ENCODE results near the gene ZNRF1.

The ZNRF1 gene

DNA sequence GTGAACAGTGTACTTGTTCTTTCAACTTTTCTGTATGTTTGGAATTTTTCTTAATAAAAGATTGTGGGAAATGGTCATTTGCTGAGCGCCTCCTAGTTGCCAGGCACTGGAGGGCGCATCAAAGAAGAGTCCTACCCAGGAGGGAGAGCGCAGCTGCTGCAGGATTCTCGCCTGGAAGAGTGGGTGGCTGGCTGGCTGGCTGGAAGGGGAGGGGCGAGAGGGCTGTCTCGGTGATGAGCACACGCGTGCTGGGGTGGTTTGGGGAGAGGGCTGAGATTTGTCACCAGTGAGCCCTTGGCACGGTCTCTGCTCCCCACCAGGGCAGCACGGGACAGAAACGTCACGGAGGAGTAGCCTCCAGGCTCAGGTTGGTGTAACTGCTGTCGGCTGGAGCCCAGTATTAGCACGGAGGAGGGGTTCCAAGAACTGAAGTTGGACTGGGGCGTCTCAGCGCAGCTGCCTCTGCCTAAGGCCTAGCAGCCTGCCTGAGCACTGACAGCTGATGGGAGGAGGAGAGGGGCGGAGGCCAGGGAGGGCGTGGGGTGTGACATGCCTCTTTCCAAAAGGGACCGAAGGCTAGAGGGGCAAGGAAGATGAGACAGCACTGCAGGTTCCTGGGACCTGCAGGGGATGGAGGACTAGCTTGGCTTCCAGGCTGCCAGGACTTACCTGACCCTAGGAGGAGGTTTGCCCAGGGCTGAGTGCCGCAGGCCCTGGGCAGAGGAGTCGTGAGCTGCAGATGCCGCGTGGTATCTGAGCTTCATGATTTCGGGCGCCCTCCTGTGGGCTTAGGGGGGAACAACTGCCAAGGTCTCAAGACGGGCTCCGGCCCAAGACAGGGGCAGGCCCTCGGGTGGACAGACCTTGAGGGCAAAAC is 112.1 kb downstream of the ZNRF1 start:
- peak; percentile 89 for DNase-seq (ENCODE audit: low read depth)
- TF ChIP-seq CTCF (conservative IDR thresholded peaks at IDR 0.05; ENCODE audit: control insufficient read depth, insufficient read depth, low read depth, low read length) = peak; percentile 90
- H3K4me3 ChIP-seq (ENCODE audit: control insufficient read depth, low read depth, low read length) = peak overlapping the region; percentile 25

DNA sequence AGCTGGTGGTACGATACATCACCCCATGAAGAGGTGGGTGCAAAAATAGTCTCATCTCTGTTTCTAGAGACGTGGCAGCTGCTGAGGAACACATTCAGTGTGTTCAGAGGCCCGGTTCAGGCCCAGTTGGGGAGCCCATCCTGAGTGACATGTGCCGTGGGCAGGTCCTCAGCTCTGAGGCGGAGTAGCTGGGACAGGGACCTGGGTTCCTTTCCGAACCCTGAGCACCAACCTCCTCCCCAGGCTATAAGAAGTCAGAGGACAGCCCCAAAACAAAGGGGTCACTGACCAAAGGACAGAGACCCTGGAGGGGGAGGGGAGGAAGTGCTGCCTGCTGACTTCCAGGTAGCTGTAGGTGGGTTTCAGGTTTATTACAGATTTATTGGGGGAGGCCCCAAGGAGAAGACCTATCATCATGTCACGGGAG is 112.7 kb downstream of the ZNRF1 start:
- TF ChIP-seq CTCF (conservative IDR thresholded peaks at IDR 0.05; ENCODE audit: control insufficient read depth, insufficient read depth, low read depth, low read length) = no peak

DNA sequence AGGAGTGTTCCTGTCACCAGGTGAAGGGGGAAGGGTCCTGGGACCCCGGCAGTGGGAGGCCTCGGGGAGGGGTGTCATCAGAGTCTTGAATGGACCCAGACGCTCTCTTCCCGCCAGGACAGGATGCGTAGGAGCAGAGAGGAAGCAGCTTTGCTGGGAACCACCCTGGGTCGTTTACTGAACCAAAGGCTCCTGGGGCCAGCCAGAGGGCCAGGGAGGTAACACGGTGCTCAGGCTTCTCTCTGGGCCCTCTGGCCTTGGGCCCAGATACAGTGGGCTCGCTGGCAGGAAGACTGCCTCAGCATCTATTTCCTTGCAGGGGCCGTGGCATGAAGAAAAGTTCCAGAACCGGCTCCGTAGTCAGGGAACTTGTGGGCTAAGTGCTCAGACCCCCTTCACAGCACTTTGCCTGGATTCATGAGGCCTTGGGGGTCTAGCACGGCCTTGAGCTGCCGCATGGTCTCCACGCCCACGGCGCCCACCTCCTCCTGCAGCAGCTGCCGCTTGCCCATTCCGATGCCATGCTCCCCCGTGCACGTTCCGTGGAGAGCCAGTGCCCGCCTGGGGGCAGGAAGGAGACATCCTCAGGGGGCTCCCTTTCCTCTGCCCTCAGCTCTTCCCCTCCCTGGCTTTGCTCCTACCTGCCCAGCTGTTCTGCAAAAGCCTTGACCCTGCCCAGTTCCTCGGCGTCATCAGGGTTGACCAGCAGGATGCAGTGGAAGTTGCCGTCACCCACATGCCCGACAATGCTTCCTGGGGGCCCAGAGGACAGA is 113.3 kb downstream of the ZNRF1 start:
- no peak for TF ChIP-seq CTCF (conservative IDR thresholded peaks at IDR 0.05; ENCODE audit: control insufficient read depth, insufficient read depth, low read depth, low read length)
- no peak for DNase-seq (ENCODE audit: low read depth)
- H3K4me3 ChIP-seq (ENCODE audit: control insufficient read depth, low read depth, low read length) = no peak overlapping the region

More for the DNA sequence above, 112.7 kb downstream of the ZNRF1 start:
- DNase-seq (ENCODE audit: low read depth) = no peak
- H3K4me3 ChIP-seq (ENCODE audit: control insufficient read depth, low read depth, low read length) = no peak overlapping the region

DNA sequence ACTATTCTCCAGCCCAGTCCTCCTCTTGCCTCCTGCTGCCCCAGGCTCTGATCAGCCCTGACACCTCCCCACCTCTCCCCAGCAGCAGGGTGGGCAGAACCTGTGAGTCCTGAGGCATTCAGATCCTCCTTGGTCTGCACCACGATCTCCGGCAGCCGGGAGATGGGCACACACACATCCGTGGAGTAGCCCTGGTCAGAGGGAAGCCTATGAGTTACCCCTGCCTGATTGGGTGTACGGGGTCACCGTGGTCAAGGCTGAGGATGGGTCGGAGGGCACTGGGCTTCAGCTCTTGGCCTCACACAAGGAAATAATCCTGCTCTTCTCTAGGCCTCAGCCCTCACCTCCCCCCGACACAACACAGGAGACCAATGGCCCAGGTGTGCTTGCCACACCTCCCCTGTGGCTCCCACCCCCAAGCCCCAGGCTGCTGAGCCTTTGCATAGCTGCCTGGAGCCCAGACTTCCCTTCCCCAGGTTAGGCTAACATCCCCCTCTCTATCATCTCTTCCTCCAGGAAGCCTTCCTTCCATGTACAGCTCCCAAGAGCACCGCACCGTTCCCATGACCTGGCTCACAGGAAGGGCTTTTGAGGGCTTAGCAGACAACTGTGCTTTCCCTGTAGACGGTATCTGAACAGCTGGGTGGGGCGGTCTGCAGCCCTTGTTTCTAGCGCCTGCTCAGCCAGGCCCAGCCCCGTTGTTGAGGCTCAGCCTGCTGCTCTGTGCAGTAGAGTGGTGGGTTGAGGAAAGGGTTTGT is 114.1 kb downstream of the ZNRF1 start:
- TF ChIP-seq CTCF (conservative IDR thresholded peaks at IDR 0.05; ENCODE audit: control insufficient read depth, insufficient read depth, low read depth, low read length) = no peak
- DNase-seq (ENCODE audit: low read depth) = no peak

GRCh38 chr16:75113541-75114121 is 114.8 kb downstream of the ZNRF1 start:
- TF ChIP-seq CTCF (conservative IDR thresholded peaks at IDR 0.05; ENCODE audit: control insufficient read depth, insufficient read depth, low read depth, low read length) = no peak

More for the DNA sequence above, 114.1 kb downstream of the ZNRF1 start:
- H3K4me3 ChIP-seq (ENCODE audit: control insufficient read depth, low read depth, low read length) = no peak overlapping the region

More at GRCh38 chr16:75113541-75114121, 114.8 kb downstream of the ZNRF1 start:
- no peak overlapping the region for H3K4me3 ChIP-seq (ENCODE audit: control insufficient read depth, low read depth, low read length)
- DNase-seq (ENCODE audit: low read depth) = no peak
